Measurements from ENCODE around the gene SPATA31C1. TPM values are rescaled to one million over a fixed set of nuclear protein-coding genes. Genes with fewer than 3 reads are reported as not detected.

The SPATA31C1 gene
- total RNA-seq, 3 donors from 2014 or later = not detected

- Histone ChIP-seq H3K27me3 (peaks cover 0 to 7% of the 10 kb centered on the region in 2 donors), H3K4me3 (no peak overlapping the region), H3K27ac (no peak overlapping the region), H3K36me3 (no peaks in the 10 kb centered on the region), H3K4me1 (no peaks in the 10 kb centered on the region), H3K9me3 (peaks cover 0 to 10% of the 10 kb centered on the region in 2 donors)
- no peak for DNase-seq (ENCODE audit: low spot score in 2 of 2)
- intact Hi-C loops (cut with DNase I; ENCODE audit: low total_unique reads) = no loop called here
- TF ChIP-seq CTCF (IDR thresholded peaks at IDR 0.05) (no peak), POLR2A (IDR thresholded peaks at IDR 0.05) (no peak), POLR2AphosphoS5 (IDR thresholded peaks at IDR 0.05) (no peak)
Observed at GRCh38 chr9:87889882-87890252, 27.9 kb upstream of the SPATA31C1 start.

GRCh38 chr9:87890837-87891236, 26.9 kb upstream of the SPATA31C1 start:
- intact Hi-C loops (cut with DNase I; ENCODE audit: low total_unique reads) = no loop called here
- peaks cover 0 to 7% of the 10 kb centered on the region in 2 donors for H3K27me3 ChIP-seq
- DNase-seq (ENCODE audit: low spot score in 2 of 2) = no peak
- no peak for TF ChIP-seq POLR2AphosphoS5 (IDR thresholded peaks at IDR 0.05)
- no peak for TF ChIP-seq CTCF (IDR thresholded peaks at IDR 0.05)
- TF ChIP-seq POLR2A (IDR thresholded peaks at IDR 0.05) = no peak
- no peak overlapping the region for H3K4me3 ChIP-seq
- no peaks in the 10 kb centered on the region for H3K4me1 ChIP-seq
- H3K9me3 ChIP-seq = peaks cover 0 to 10% of the 10 kb centered on the region in 2 donors
- no peaks in the 10 kb centered on the region for H3K36me3 ChIP-seq
- no peak overlapping the region for H3K27ac ChIP-seq

GRCh38 chr9:87891754-87892153, 26.0 kb upstream of the SPATA31C1 start:
- TF ChIP-seq CTCF (IDR thresholded peaks at IDR 0.05) = no peak
- no peak for TF ChIP-seq POLR2AphosphoS5 (IDR thresholded peaks at IDR 0.05)
- TF ChIP-seq POLR2A (IDR thresholded peaks at IDR 0.05) = no peak
- Histone ChIP-seq H3K9me3 (peaks cover 0 to 10% of the 10 kb centered on the region in 2 donors), H3K4me1 (no peaks in the 10 kb centered on the region), H3K4me3 (no peak overlapping the region), H3K36me3 (no peaks in the 10 kb centered on the region), H3K27ac (no peak overlapping the region), H3K27me3 (peaks cover 0 to under 1% of the 10 kb centered on the region in 2 donors)
- no peak for DNase-seq (ENCODE audit: low spot score in 2 of 2)
- intact Hi-C loops (cut with DNase I; ENCODE audit: low total_unique reads) = no loop called here

GRCh38 chr9:87892956-87893355, 24.8 kb upstream of the SPATA31C1 start:
- intact Hi-C loops (cut with DNase I; ENCODE audit: low total_unique reads) = no loop called here
- no peak overlapping the region for H3K27ac ChIP-seq
- H3K36me3 ChIP-seq = no peaks in the 10 kb centered on the region
- H3K9me3 ChIP-seq = peaks cover 0 to 10% of the 10 kb centered on the region in 2 donors
- no peak overlapping the region for H3K4me3 ChIP-seq
- H3K27me3 ChIP-seq = no peaks in the 10 kb centered on the region
- H3K4me1 ChIP-seq = no peaks in the 10 kb centered on the region
- DNase-seq (ENCODE audit: low spot score in 2 of 2) = no peak
- TF ChIP-seq POLR2AphosphoS5 (IDR thresholded peaks at IDR 0.05) = no peak
- TF ChIP-seq CTCF (IDR thresholded peaks at IDR 0.05) = no peak
- TF ChIP-seq POLR2A (IDR thresholded peaks at IDR 0.05) = no peak

GRCh38 chr9:87894998-87895625, 22.6 kb upstream of the SPATA31C1 start:
- intact Hi-C loops (cut with DNase I; ENCODE audit: low total_unique reads) = no loop called here
- TF ChIP-seq POLR2AphosphoS5 (IDR thresholded peaks at IDR 0.05) (no peak), CTCF (IDR thresholded peaks at IDR 0.05) (no peak), POLR2A (IDR thresholded peaks at IDR 0.05) (no peak)
- DNase-seq (ENCODE audit: low spot score in 2 of 2) = no peak
- H3K9me3 ChIP-seq = peaks cover 0 to 10% of the 10 kb centered on the region in 2 donors
- no peak overlapping the region for H3K4me3 ChIP-seq
- H3K27me3 ChIP-seq = no peaks in the 10 kb centered on the region
- no peaks in the 10 kb centered on the region for H3K4me1 ChIP-seq
- no peak overlapping the region for H3K27ac ChIP-seq
- no peaks in the 10 kb centered on the region for H3K36me3 ChIP-seq

Measured in breast epithelium (tissue), 4 donors.